Skeletal muscle cell (primary cell): ENCODE measurements around the gene RBM17.
"Not testable (repeated sequence)": the region's sequence is repeated elsewhere in the genome, so short reads cannot be mapped to it uniquely, and the experiment has no call there.

Source experiments
- DNase-seq: peaks from one replicate; pipeline ENCODE4 v3.0.0-alpha.2; 2010; ENCODE audit warnings: low read depth
- H3K4me3 ChIP-seq: 2 replicates; pipeline ENCODE4 v1.5.1; 2011; ENCODE audit warnings: low read depth, mild to moderate bottlenecking, control low read depth, low read length, moderate library complexity

RBM17 gene

DNA sequence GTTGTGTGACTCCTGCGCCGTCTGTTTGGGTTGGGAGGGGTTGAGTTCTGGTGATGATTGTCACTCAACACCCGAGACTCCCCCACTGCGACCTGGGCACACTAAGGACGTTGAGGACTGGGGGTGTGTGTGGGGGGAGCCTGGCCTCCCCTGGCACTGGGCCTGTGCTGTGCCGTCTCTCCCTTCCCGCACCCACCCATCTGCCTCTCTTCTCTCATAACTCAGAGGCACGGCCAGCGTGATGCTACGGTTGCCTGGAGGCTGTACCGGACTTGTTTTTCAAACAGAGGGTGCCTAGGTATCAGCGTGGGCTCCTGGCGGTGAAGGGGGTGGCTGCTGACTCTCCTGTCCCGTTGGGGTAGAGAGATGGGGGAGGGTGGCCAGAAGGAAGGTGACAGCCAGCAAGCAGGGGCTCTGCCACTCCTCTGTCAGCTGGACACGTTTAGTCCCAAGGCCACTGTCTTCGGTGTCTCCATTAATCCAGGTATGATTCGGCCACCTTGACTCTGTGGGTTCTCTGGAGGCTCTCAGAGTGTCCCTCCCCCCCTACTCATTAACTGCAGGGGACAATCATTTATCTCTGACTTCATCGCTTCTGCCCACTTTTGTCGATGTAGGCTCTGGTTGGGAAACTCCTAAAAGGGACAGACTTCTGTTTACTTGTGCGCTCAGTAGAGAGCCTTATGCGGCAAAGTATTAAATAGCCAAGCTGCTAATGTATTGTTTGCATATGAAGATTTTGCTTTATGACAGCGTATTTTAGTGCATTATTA is 57.4 kb downstream of the RBM17 start:
- DNase-seq, result no peak
- H3K4me3 ChIP-seq, result peak overlapping the region; percentile 75

- H3K4me3 ChIP-seq, result no peak overlapping the region
- DNase-seq, result no peak
Measured at GRCh38 chr10:6146921-6147320, 58.1 kb downstream of the RBM17 start.

DNA sequence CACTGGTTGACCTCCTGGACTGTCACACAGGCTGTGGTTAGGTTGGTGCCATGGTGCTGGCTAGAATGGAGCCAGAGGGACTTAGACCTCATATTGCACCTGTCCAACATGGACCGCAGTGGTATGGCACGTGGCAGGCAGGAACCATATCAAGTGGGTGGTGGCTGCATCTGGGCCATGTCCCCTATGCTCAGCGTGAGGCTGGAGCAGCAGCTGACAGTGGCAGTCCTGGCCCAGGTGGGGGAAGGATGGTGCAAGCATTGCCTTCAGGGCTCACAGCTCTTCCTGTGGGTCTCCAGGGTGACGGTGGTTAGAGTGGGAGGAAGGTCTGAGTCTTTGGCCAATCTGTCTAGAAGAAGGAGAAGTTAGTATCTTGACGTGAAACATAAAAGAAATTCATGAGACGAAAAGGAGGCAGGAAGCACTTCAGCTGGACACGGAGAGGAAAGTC is 59.4 kb downstream of the RBM17 start:
- no peak overlapping the region for H3K4me3 ChIP-seq
- DNase-seq, result no peak

DNA sequence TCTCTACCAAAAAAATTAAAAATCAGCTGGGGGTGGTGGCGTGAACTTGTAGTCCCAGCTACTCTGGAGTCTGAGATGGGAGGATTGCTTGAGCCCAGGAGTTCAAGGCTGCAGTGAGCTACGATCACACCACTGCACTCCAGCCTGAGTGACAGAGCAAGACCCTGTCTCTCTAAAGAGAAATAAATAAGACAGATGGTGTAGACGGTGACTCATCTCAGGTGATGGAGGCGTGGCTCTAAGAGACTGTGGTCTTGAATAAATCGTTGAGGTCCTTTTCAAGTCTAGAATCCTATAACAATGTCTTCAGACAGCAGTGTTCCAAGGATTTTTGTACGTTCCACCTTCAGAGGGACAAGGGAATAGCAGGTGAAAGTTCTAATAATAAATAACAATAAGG is 60.1 kb downstream of the RBM17 start:
- H3K4me3 ChIP-seq, result no peak overlapping the region
- no peak for DNase-seq

DNA sequence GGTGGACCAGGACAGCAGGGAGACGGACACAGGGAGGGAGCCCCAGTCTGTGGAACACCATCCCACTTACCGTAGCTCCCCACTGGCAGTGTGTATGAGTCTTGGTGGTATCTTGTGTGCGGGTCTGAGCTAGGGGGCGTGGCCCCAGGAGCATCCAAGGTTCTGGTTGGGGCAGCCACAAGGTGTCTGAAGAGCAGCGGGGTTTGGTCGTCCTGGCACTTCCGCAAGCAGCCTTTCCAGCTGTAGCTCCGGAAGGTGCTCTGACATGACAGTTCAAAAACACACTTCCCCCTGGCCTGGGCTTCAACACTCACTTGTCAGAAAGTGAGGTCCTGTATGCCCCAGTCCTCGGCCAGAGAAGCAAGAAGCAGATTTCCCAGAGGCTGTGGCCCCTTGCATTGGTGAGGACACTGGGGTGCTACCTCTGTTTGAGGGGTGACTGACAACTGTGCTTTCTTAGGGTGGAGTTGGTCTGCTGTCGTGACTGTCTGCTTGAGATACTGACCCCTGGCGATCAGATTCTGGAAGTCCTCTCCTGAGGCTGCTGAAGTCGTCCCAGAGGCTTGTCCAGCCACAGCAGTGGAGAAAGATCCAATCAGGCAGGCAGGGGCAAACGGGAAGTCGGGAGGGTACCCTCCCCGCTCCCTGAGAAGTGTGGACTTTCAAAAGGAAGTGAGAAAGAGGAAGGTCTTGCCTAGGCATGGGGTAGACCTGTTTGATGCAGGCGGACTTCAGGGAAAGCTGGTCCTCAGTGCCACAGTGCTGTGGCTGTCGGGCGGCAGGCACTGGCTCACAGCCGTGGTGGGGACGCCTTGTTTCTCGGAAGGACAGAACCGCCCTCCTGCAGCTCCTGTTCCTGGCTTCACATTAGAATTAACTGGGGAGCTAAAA is 62.5 kb downstream of the RBM17 start:
- H3K4me3 ChIP-seq, result no peak overlapping the region
- DNase-seq, result no peak

DNA sequence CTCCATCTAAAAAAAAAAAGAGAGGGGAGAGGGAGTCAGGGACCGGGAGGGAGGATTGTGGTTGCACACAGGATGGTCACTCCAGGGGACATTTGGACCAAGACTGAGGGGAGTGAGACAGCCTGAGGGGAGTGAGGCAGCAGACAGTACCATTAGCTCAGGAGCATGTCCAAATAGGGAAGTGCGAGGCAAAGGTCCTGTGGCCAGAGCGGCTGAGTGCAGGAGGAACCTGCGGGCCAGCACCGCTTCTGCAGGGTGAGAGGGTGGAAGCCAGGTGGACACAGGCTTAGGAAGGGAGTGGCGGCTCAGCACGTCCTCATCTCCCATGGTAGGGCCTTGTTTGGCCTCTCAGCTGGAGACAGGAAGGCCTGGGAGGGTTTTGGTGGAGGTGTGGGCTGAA is 65.0 kb downstream of the RBM17 start:
- H3K4me3 ChIP-seq, result no peak overlapping the region
- no peak for DNase-seq

GRCh38 chr10:6154566-6154965 is 65.7 kb downstream of the RBM17 start:
- DNase-seq, result no peak

DNA sequence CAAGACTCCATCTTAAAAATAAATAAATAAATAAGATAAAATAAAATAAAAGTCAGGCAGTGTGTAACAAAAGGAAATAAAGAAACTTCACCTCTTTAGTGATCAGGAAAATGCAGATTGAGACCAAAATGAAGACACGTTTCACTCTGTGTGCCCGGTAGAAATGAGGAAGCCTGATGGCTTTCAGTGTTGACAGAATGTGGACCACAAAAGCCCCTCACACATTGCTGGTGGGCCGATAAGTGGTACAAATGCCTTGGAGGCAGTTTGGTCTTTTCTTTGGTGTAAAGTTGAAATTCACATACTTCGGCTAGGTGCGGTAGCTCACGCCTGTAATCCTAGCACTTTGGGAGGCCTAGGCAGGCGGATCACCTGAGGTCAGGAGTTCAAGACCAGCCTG is 69.4 kb downstream of the RBM17 start:
- H3K4me3 ChIP-seq, result no peak overlapping the region
- no peak for DNase-seq

More at GRCh38 chr10:6154566-6154965, 65.7 kb downstream of the RBM17 start:
- H3K4me3 ChIP-seq, result no peak overlapping the region

DNA sequence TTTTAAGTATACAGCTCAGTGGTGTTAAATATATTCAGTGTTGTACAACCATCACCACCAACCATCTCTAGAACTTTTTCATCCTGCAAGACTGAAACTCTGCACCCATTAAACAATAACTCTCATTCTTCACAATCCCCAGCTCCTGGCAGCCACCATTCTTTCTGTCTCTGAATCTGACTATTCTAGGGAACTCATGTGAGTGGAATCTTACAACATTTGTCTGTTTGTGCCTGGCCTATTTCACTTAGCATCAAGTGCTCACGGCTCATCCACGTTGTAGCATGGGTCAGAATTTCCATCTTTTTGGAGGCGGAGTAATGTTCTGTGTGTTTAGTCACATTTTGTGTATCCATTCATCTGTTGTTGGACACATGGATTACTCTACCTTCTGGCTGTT is 73.1 kb downstream of the RBM17 start:
- no peak overlapping the region for H3K4me3 ChIP-seq
- DNase-seq, result no peak

- H3K4me3 ChIP-seq, result peak overlapping the region; percentile 39
- no peak for DNase-seq
Measured at GRCh38 chr10:6162589-6163356, 73.9 kb downstream of the RBM17 start.

GRCh38 chr10:6163364-6164270 is 74.8 kb downstream of the RBM17 start:
- peak overlapping the region; percentile 76 for H3K4me3 ChIP-seq
- DNase-seq, result peak; percentile 61

- DNase-seq, result no peak
- H3K4me3 ChIP-seq, result peak overlapping the region; percentile 76
Measured at GRCh38 chr10:6164271-6165095, 75.6 kb downstream of the RBM17 start.

DNA sequence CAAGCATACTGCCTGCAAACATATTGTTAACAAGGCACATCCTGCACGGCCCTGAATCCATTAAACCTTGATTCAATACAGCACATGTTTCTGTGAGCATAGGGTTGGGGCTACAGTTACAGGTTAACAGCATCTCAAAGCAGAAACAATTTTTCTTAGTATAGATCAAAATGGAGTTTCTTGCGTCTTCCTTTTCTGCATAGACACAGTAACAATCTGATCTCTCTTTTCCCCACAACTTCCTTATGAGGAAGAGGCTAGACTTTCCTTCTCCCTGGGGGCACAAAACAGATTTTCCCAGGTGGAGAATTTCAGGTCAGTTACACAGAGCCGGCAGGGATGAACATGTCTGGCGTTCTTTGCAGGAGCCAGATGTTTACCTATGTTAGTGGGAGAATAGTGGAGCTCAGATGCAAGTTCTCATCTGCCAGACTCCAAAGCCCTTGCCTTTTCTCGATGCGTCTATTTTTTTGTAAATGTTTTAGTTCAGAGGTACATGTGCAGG is 76.4 kb downstream of the RBM17 start:
- no peak overlapping the region for H3K4me3 ChIP-seq
- no peak for DNase-seq

DNA sequence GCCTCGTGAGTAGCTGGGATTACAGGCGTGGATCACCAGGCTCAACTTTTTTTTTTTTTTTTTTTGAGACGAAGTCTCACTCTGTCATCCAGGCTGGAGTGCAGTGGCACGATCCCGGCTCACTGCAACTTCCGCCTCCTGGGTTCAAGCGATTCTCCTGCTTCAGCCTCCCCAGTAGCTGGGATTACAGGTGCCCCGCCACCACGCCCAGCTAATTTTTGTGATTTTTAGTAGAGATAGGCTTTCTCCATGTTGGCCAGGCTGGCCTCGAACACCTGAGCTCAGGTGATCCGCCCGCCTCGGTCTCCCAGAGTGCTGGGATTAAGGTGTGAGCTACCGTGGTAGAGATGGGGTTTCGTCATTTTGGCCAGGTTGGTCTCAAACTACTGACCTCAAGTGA is 77.1 kb downstream of the RBM17 start:
- not testable (repeated sequence) for DNase-seq, H3K4me3 ChIP-seq
